ENCODE measurements around the gene COL1A2.

COL1A2 gene

GRCh38 chr7:94394437-94395140, at the start of gene COL1A2:
TSS of gene COL1A2 (plus strand) at chr7:94394895. CDS start at chr7:94395032, 137 bp downstream.
- no peaks in the 10 kb centered on the region for H3K36me3 ChIP-seq (ENCODE audit: insufficient read depth, low read length)
- H3K27me3 ChIP-seq (ENCODE audit: insufficient read depth, low read length), result no peaks in the 10 kb centered on the region
- peak within 1 kb of the TSS; percentile 53 for H3K4me3 ChIP-seq (ENCODE audit: low read length)
- H2AFZ ChIP-seq (ENCODE audit: low read depth, low read length), result peak within 1 kb of the TSS; percentile 32
- H3K4me1 ChIP-seq (ENCODE audit: insufficient read depth, low read length), result peaks cover 28% of the 10 kb centered on the region
- H3K9me3 ChIP-seq (ENCODE audit: low read length), result no peaks in the 10 kb centered on the region

DNA sequence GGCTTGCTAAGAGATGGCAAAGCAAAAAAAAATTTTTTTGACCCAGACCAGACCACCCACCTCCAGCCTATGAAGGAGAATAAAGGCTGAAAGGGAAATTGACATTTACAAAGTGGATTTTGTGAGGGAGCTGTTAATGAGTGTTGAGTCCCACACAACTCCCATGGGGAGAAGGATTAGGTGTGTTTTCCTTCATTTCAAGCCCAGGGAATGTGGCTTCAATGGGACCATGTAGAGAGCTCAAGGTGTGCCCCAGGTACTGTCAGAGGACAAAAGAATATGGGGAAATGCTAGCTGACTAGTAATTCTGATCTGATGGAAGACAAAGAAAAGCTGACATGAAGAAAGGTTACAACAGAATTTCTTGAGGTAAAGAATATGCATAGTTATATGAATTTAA, 48.8 kb upstream of the COL1A2 start:
- Histone ChIP-seq H3K9me3 (ENCODE audit: low read length) (no peaks in the 10 kb centered on the region), H3K27me3 (ENCODE audit: insufficient read depth, low read length) (no peaks in the 10 kb centered on the region), H3K4me1 (ENCODE audit: insufficient read depth, low read length) (no peaks in the 10 kb centered on the region)

GRCh38 chr7:94348142-94348541, 46.6 kb upstream of the COL1A2 start:
- H3K4me3 ChIP-seq (ENCODE audit: low read length), result no peak overlapping the region
- no peaks in the 10 kb centered on the region for H3K9me3 ChIP-seq (ENCODE audit: low read length)
- no peak overlapping the region for H2AFZ ChIP-seq (ENCODE audit: low read depth, low read length)
- no peaks in the 10 kb centered on the region for H3K4me1 ChIP-seq (ENCODE audit: insufficient read depth, low read length)
- H3K27me3 ChIP-seq (ENCODE audit: insufficient read depth, low read length), result no peaks in the 10 kb centered on the region
- no peaks in the 10 kb centered on the region for H3K36me3 ChIP-seq (ENCODE audit: insufficient read depth, low read length)

More for the DNA sequence above, 48.8 kb upstream of the COL1A2 start:
- H2AFZ ChIP-seq (ENCODE audit: low read depth, low read length), result no peak overlapping the region
- no peaks in the 10 kb centered on the region for H3K36me3 ChIP-seq (ENCODE audit: insufficient read depth, low read length)
- no peak overlapping the region for H3K4me3 ChIP-seq (ENCODE audit: low read length)

- Histone ChIP-seq H2AFZ (ENCODE audit: low read depth, low read length) (no peak overlapping the region), H3K4me3 (ENCODE audit: low read length) (no peak overlapping the region)
Measured at GRCh38 chr7:94350734-94351133, 44.0 kb upstream of the COL1A2 start.

GRCh38 chr7:94351703-94352102, 43.0 kb upstream of the COL1A2 start:
- no peaks in the 10 kb centered on the region for H3K4me1 ChIP-seq (ENCODE audit: insufficient read depth, low read length)

More at GRCh38 chr7:94350734-94351133, 44.0 kb upstream of the COL1A2 start:
- Histone ChIP-seq H3K9me3 (ENCODE audit: low read length) (no peaks in the 10 kb centered on the region), H3K36me3 (ENCODE audit: insufficient read depth, low read length) (no peaks in the 10 kb centered on the region), H3K27me3 (ENCODE audit: insufficient read depth, low read length) (no peaks in the 10 kb centered on the region), H3K4me1 (ENCODE audit: insufficient read depth, low read length) (no peaks in the 10 kb centered on the region)

GRCh38 chr7:94352887-94353286, 41.8 kb upstream of the COL1A2 start:
- no peaks in the 10 kb centered on the region for H3K4me1 ChIP-seq (ENCODE audit: insufficient read depth, low read length)
- no peaks in the 10 kb centered on the region for H3K27me3 ChIP-seq (ENCODE audit: insufficient read depth, low read length)
- H3K36me3 ChIP-seq (ENCODE audit: insufficient read depth, low read length), result no peaks in the 10 kb centered on the region
- no peak overlapping the region for H2AFZ ChIP-seq (ENCODE audit: low read depth, low read length)
- no peaks in the 10 kb centered on the region for H3K9me3 ChIP-seq (ENCODE audit: low read length)
- H3K4me3 ChIP-seq (ENCODE audit: low read length), result no peak overlapping the region

More at GRCh38 chr7:94351703-94352102, 43.0 kb upstream of the COL1A2 start:
- no peak overlapping the region for H2AFZ ChIP-seq (ENCODE audit: low read depth, low read length)
- H3K27me3 ChIP-seq (ENCODE audit: insufficient read depth, low read length), result no peaks in the 10 kb centered on the region
- no peaks in the 10 kb centered on the region for H3K9me3 ChIP-seq (ENCODE audit: low read length)
- H3K4me3 ChIP-seq (ENCODE audit: low read length), result no peak overlapping the region
- H3K36me3 ChIP-seq (ENCODE audit: insufficient read depth, low read length), result no peaks in the 10 kb centered on the region

DNA sequence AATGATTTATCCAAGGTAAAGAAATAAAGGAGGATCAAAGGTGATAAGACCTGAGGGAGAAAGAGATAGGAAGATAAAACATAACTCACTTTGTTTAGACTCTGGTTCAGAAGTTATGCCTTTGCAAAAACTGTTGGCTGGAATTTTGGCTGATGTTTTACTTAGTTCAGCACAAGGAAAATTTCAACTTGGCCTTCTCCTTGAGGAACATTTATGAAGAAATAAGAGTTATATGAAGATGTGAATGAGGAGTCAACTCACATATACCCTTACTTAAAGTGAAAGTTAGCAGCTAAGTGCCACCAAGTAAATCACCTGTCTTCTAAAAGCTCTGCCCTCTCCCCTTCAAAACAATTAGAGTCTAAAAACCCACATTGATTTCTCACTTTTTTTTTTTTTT, 39.7 kb upstream of the COL1A2 start:
- no peak overlapping the region for H2AFZ ChIP-seq (ENCODE audit: low read depth, low read length)
- H3K4me3 ChIP-seq (ENCODE audit: low read length), result no peak overlapping the region
- no peaks in the 10 kb centered on the region for H3K27me3 ChIP-seq (ENCODE audit: insufficient read depth, low read length)
- H3K9me3 ChIP-seq (ENCODE audit: low read length), result peaks cover 5% of the 10 kb centered on the region
- no peaks in the 10 kb centered on the region for H3K4me1 ChIP-seq (ENCODE audit: insufficient read depth, low read length)
- no peaks in the 10 kb centered on the region for H3K36me3 ChIP-seq (ENCODE audit: insufficient read depth, low read length)

GRCh38 chr7:94355454-94355853, 39.2 kb upstream of the COL1A2 start:
- no peaks in the 10 kb centered on the region for H3K4me1 ChIP-seq (ENCODE audit: insufficient read depth, low read length)
- peaks cover 5% of the 10 kb centered on the region for H3K9me3 ChIP-seq (ENCODE audit: low read length)
- no peak overlapping the region for H2AFZ ChIP-seq (ENCODE audit: low read depth, low read length)
- H3K36me3 ChIP-seq (ENCODE audit: insufficient read depth, low read length), result no peaks in the 10 kb centered on the region
- H3K27me3 ChIP-seq (ENCODE audit: insufficient read depth, low read length), result no peaks in the 10 kb centered on the region
- no peak overlapping the region for H3K4me3 ChIP-seq (ENCODE audit: low read length)

- H3K4me3 ChIP-seq (ENCODE audit: low read length), result no peak overlapping the region
- no peaks in the 10 kb centered on the region for H3K36me3 ChIP-seq (ENCODE audit: insufficient read depth, low read length)
- H2AFZ ChIP-seq (ENCODE audit: low read depth, low read length), result no peak overlapping the region
- peaks cover 5% of the 10 kb centered on the region for H3K9me3 ChIP-seq (ENCODE audit: low read length)
- no peaks in the 10 kb centered on the region for H3K27me3 ChIP-seq (ENCODE audit: insufficient read depth, low read length)
- H3K4me1 ChIP-seq (ENCODE audit: insufficient read depth, low read length), result no peaks in the 10 kb centered on the region
Measured at GRCh38 chr7:94357076-94357475, 37.6 kb upstream of the COL1A2 start.

GRCh38 chr7:94360926-94361325, 33.8 kb upstream of the COL1A2 start:
- Histone ChIP-seq H3K9me3 (ENCODE audit: low read length) (peaks cover 5% of the 10 kb centered on the region), H3K4me1 (ENCODE audit: insufficient read depth, low read length) (no peaks in the 10 kb centered on the region), H3K4me3 (ENCODE audit: low read length) (no peak overlapping the region), H3K27me3 (ENCODE audit: insufficient read depth, low read length) (no peaks in the 10 kb centered on the region), H2AFZ (ENCODE audit: low read depth, low read length) (no peak overlapping the region), H3K36me3 (ENCODE audit: insufficient read depth, low read length) (no peaks in the 10 kb centered on the region)

GRCh38 chr7:94362276-94362675, 32.4 kb upstream of the COL1A2 start:
- Histone ChIP-seq H3K4me1 (ENCODE audit: insufficient read depth, low read length) (no peaks in the 10 kb centered on the region), H2AFZ (ENCODE audit: low read depth, low read length) (no peak overlapping the region), H3K4me3 (ENCODE audit: low read length) (no peak overlapping the region), H3K36me3 (ENCODE audit: insufficient read depth, low read length) (no peaks in the 10 kb centered on the region), H3K9me3 (ENCODE audit: low read length) (peaks cover 5% of the 10 kb centered on the region), H3K27me3 (ENCODE audit: insufficient read depth, low read length) (no peaks in the 10 kb centered on the region)

GRCh38 chr7:94364816-94365215, 29.9 kb upstream of the COL1A2 start:
- H3K9me3 ChIP-seq (ENCODE audit: low read length), result no peaks in the 10 kb centered on the region
- H3K4me3 ChIP-seq (ENCODE audit: low read length), result no peak overlapping the region
- no peaks in the 10 kb centered on the region for H3K27me3 ChIP-seq (ENCODE audit: insufficient read depth, low read length)
- no peaks in the 10 kb centered on the region for H3K36me3 ChIP-seq (ENCODE audit: insufficient read depth, low read length)
- H3K4me1 ChIP-seq (ENCODE audit: insufficient read depth, low read length), result peaks cover 7% of the 10 kb centered on the region
- no peak overlapping the region for H2AFZ ChIP-seq (ENCODE audit: low read depth, low read length)

DNA sequence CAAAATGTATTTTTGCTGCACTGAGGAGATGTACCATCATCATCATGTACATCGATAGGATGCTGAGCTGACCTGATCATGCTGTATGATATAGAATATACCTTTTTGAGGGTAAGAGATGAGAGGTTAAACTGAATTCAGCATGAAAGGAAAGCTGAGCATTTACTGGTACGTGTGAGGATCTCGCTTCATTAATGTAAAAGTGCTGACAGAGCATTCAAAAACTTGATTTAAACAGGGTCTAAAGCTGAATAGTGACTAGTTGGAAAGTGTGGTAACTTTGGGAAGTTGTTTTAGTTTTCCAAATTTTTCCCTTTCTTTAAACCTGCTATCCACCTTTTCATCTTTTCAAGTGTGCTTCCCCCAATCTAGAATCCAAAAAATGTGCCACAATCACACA, 28.5 kb upstream of the COL1A2 start:
- Histone ChIP-seq H3K9me3 (ENCODE audit: low read length) (no peaks in the 10 kb centered on the region), H3K27me3 (ENCODE audit: insufficient read depth, low read length) (no peaks in the 10 kb centered on the region), H3K4me1 (ENCODE audit: insufficient read depth, low read length) (peaks cover 7% of the 10 kb centered on the region), H2AFZ (ENCODE audit: low read depth, low read length) (no peak overlapping the region), H3K36me3 (ENCODE audit: insufficient read depth, low read length) (no peaks in the 10 kb centered on the region), H3K4me3 (ENCODE audit: low read length) (no peak overlapping the region)

DNA sequence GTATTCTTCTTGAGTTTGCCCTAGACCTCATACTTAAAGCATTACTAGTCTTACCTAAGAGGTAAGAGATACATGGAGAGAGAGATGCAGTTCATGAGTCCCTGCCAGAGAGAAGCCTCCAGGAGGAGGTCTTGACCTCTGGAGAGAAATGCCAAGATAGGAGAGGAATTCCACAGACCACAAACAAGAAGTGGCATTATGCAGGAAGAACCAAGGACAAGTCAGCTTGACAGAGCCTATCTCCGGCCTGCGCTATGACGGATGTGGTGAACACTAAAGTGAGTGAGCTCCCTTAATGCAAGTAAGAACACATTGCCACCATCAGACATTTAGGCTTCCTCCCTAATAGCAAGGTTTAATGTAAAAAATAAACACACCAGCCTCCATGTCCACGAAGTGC, 27.9 kb upstream of the COL1A2 start:
- Histone ChIP-seq H3K27me3 (ENCODE audit: insufficient read depth, low read length) (no peaks in the 10 kb centered on the region), H3K9me3 (ENCODE audit: low read length) (no peaks in the 10 kb centered on the region), H3K4me1 (ENCODE audit: insufficient read depth, low read length) (peaks cover 7% of the 10 kb centered on the region), H2AFZ (ENCODE audit: low read depth, low read length) (no peak overlapping the region), H3K4me3 (ENCODE audit: low read length) (no peak overlapping the region), H3K36me3 (ENCODE audit: insufficient read depth, low read length) (no peaks in the 10 kb centered on the region)

Measured in neuron (in vitro differentiated cells).